ENCODE data around the gene CLDN14.

The CLDN14 gene

GRCh38 chr21:36415375-36415774, 64.5 kb downstream of the CLDN14 start:
- H3K4me3 ChIP-seq (replicated peaks; ENCODE audit: low read depth, low read length) = no peak overlapping the region
- TF ChIP-seq, protein P1, sequence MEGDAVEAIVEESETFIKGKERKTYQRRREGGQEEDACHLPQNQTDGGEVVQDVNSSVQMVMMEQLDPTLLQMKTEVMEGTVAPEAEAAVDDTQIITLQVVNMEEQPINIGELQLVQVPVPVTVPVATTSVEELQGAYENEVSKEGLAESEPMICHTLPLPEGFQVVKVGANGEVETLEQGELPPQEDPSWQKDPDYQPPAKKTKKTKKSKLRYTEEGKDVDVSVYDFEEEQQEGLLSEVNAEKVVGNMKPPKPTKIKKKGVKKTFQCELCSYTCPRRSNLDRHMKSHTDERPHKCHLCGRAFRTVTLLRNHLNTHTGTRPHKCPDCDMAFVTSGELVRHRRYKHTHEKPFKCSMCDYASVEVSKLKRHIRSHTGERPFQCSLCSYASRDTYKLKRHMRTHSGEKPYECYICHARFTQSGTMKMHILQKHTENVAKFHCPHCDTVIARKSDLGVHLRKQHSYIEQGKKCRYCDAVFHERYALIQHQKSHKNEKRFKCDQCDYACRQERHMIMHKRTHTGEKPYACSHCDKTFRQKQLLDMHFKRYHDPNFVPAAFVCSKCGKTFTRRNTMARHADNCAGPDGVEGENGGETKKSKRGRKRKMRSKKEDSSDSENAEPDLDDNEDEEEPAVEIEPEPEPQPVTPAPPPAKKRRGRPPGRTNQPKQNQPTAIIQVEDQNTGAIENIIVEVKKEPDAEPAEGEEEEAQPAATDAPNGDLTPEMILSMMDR (IDR thresholded peaks at IDR 0.05; ENCODE audit: low read depth, low read length, missing control alignments) = no peak
- DNase-seq (ENCODE audit: extremely low read depth, low read depth) = no peak

DNA sequence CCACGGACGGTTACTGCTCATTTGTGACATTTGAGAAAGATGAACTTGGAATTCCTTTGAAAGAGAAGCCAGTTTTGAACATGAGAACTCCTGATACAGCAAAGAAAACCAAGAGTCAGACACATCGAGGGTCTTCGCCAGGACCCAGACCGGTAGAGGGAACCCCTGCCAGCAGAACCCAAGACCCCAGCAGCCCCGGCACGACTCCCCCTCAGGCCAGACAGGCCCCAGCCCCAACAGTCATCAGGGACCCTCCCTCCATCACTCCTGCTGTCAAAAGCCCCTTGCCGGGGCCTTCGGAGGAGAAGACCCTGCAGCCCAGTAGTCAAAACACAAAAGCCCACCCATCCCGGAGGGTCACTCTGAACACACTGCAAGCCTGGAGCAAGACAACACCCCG, 67.0 kb downstream of the CLDN14 start:
- no peak overlapping the region for H3K4me3 ChIP-seq (replicated peaks; ENCODE audit: low read depth, low read length)
- TF ChIP-seq, protein P1 (IDR thresholded peaks at IDR 0.05; ENCODE audit: low read depth, low read length, missing control alignments) = no peak
- no peak for DNase-seq (ENCODE audit: extremely low read depth, low read depth)

GRCh38 chr21:36411301-36411700, 68.6 kb downstream of the CLDN14 start:
- TF ChIP-seq, protein P1 (IDR thresholded peaks at IDR 0.05; ENCODE audit: low read depth, low read length, missing control alignments) = no peak
- no peak overlapping the region for H3K4me3 ChIP-seq (replicated peaks; ENCODE audit: low read depth, low read length)
- DNase-seq (ENCODE audit: extremely low read depth, low read depth) = no peak

All from HFF-Myc (cell line).